GM19397 (cell line): Measurements from ENCODE around the gene EXOC6.
"Not testable (repeated sequence)": the region's sequence is repeated elsewhere in the genome, so short reads cannot be mapped to it uniquely, and the experiment has no call there.

Experiments
- ATAC-seq: cut with Tn5 transposase; IDR thresholded peaks from one replicate; pipeline ENCODE4 v1.9.1; 2021; ENCODE audit warnings: mild to moderate bottlenecking, moderate library complexity; ENCODE audit not compliant: unreplicated experiment

Gene EXOC6

GRCh38 chr10:92937876-92938275, 89.6 kb downstream of the EXOC6 start:
- no peak for ATAC-seq

GRCh38 chr10:92938841-92939240, 90.5 kb downstream of the EXOC6 start:
- ATAC-seq = no peak

GRCh38 chr10:92942226-92942625, 93.9 kb downstream of the EXOC6 start:
- no peak for ATAC-seq

- ATAC-seq = no peak
These were observed 98.2 kb downstream of the EXOC6 start for GRCh38 chr10:92946491-92946890.

GRCh38 chr10:92952573-92952972, 104.3 kb downstream of the EXOC6 start:
- not testable (repeated sequence) for ATAC-seq

GRCh38 chr10:92957223-92958010, 109.1 kb downstream of the EXOC6 start:
- ATAC-seq = no peak

GRCh38 chr10:92961638-92962037, 113.3 kb downstream of the EXOC6 start:
- no peak for ATAC-seq

- no peak for ATAC-seq
These were observed 117.0 kb downstream of the EXOC6 start for GRCh38 chr10:92965314-92965713.

- no peak for ATAC-seq
These were observed 119.3 kb downstream of the EXOC6 start for GRCh38 chr10:92967641-92968040.

- ATAC-seq = no peak
These were observed 120.8 kb downstream of the EXOC6 start for GRCh38 chr10:92969151-92969550.

- no peak for ATAC-seq
These were observed 122.2 kb downstream of the EXOC6 start for GRCh38 chr10:92970301-92971070.

- ATAC-seq = no peak
These were observed 123.9 kb downstream of the EXOC6 start for GRCh38 chr10:92972066-92972870.

GRCh38 chr10:92972886-92973285, 124.6 kb downstream of the EXOC6 start:
- no peak for ATAC-seq

- not testable (repeated sequence) for ATAC-seq
These were observed 128.0 kb downstream of the EXOC6 start for GRCh38 chr10:92976278-92976677.

- ATAC-seq = no peak
These were observed 140.9 kb downstream of the EXOC6 start for GRCh38 chr10:92989250-92989649.

- ATAC-seq = no peak
These were observed 142.3 kb downstream of the EXOC6 start for GRCh38 chr10:92990615-92991014.

GRCh38 chr10:92991513-92991912, 143.2 kb downstream of the EXOC6 start:
- ATAC-seq = no peak

GRCh38 chr10:92993699-92994272, 145.5 kb downstream of the EXOC6 start:
- no peak for ATAC-seq

GRCh38 chr10:92995509-92995908, 147.2 kb downstream of the EXOC6 start:
- no peak for ATAC-seq

GRCh38 chr10:92997620-92998019, 149.3 kb downstream of the EXOC6 start:
- no peak for ATAC-seq

GRCh38 chr10:92999191-92999590, 150.9 kb downstream of the EXOC6 start:
- ATAC-seq = no peak
